Measurements from ENCODE around the gene BCL2A1. TPM values are rescaled to one million over a fixed set of nuclear protein-coding genes. Genes with fewer than 3 reads are reported as not detected.

Gene BCL2A1
- total and polyA plus RNA-seq, 2 of the 4 experiments (the other 2 are of a cell fraction): 2.3 to 4.5 TPM

DNA sequence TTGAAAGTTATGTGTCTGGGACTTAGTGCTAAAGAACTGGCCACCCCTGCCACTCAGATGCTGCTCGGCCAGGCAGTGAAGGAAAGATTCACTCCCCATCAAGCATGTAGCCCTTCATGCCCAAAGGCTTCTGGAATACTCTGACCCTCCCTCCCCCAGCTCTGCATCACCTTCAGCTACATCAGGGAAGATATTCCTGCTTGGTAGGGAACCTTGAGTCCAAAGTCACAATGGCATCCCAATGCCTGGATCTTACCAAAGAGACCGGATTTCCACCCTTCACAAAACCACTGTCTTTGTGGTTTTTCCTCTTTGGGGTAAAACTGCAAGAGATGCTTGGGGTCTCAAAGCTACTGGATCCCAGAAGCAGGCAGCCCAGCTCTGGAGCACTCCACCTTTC lies 18.2 kb upstream of the BCL2A1 start:
- Histone ChIP-seq H2BK120ac (ENCODE audit: low read depth, low read length) (no peak overlapping the region), H3K4ac (ENCODE audit: low read depth, low read length) (no peak overlapping the region), H4K8ac (ENCODE audit: low read depth in 2 of 2, low read length in 2 of 2) (no peak overlapping the region), H3K4me2 (ENCODE audit: low read depth, low read length) (no peak overlapping the region), H3K79me1 (ENCODE audit: low read depth in 1 of 2, low read length in 2 of 2) (no peaks in the 10 kb centered on the region), H3K27ac (ENCODE audit: insufficient read depth, low read length) (no peak overlapping the region), H3K23ac (ENCODE audit: low read depth, low read length) (no peak overlapping the region), H3K56ac (ENCODE audit: extremely low read depth, insufficient read depth, low read length) (no peak overlapping the region), H3K4me3 (ENCODE audit: insufficient read depth, low read depth, low read length) (no peak overlapping the region), H4K5ac (ENCODE audit: low read depth, low read length) (no peak overlapping the region), H2AK9ac (replicated peaks; ENCODE audit: low read depth, low read length, poor library complexity) (no peak overlapping the region), H2BK20ac (ENCODE audit: low read depth, low read length) (no peak overlapping the region), H3K9me3 (ENCODE audit: control insufficient read depth, insufficient read depth, low read length) (no peaks in the 10 kb centered on the region), H3K4me1 (ENCODE audit: control insufficient read depth, insufficient read depth, low read length) (no peaks in the 10 kb centered on the region), H3K36me3 (ENCODE audit: control insufficient read depth, insufficient read depth, low read length) (no peaks in the 10 kb centered on the region), H2BK15ac (ENCODE audit: low read depth, low read length) (no peak overlapping the region), H4K20me1 (ENCODE audit: insufficient read depth, low read length) (no peaks in the 10 kb centered on the region), H2AFZ (replicated peaks; ENCODE audit: low read length, poor library complexity) (no peak overlapping the region), H3K9me1 (ENCODE audit: insufficient read depth, low read length) (no peaks in the 10 kb centered on the region), H3K9ac (ENCODE audit: low read depth, low read length) (no peak overlapping the region), H3K18ac (ENCODE audit: low read depth, low read length) (no peak overlapping the region), H4K91ac (ENCODE audit: insufficient read depth, low read depth, low read length) (no peak overlapping the region), H2AK5ac (ENCODE audit: low read depth, low read length) (no peak overlapping the region), H3K14ac (replicated peaks; ENCODE audit: low read depth, low read length) (no peak overlapping the region), H3K27me3 (ENCODE audit: control insufficient read depth, insufficient read depth, low read length) (no peaks in the 10 kb centered on the region; the same call in 1 of the 2 replicates), H2BK5ac (ENCODE audit: low read depth, low read length, poor library complexity, severe bottlenecking) (no peak overlapping the region)
- BruUV-seq (replicated peaks): no TSS peak
- no peak for ATAC-seq (ENCODE audit: low read depth)
- in situ Hi-C loops (cut with MboI; ENCODE audit: low sequenced_read_pairs) (loop anchor here (25.0 kb wide), 1 partner anchor 352 kb away; no protein-coding TSS in a partner anchor), dilution Hi-C loops (cut with HindIII; ENCODE audit: low sequenced_read_pairs, unreplicated experiment) (no loop called here), intact Hi-C loops (cut with micrococcal nuclease) (loop anchor here (5.0 kb wide), 1 partner anchor 597 kb away; no protein-coding TSS in a partner anchor)
- CTCF ChIA-PET: no interaction called here
- DNase-seq: no peak
- TF ChIP-seq RAD21 (IDR thresholded peaks at IDR 0.05; ENCODE audit: low read length): no peak
- no peak for TF ChIP-seq MAFK (IDR thresholded peaks at IDR 0.05; ENCODE audit: low read depth, low read length)
- no peak for TF ChIP-seq RCOR1 (IDR thresholded peaks at IDR 0.05; ENCODE audit: insufficient replicate concordance, low read length)
- no peak for TF ChIP-seq RFX5 (IDR thresholded peaks at IDR 0.05; ENCODE audit: low read depth, low read length)
- no peak for TF ChIP-seq CHD1 (IDR thresholded peaks at IDR 0.05; ENCODE audit: low read depth, low read length)
- no peak for TF ChIP-seq MAZ (IDR thresholded peaks at IDR 0.05; ENCODE audit: borderline replicate concordance, low read depth, low read length)
- TF ChIP-seq, protein P1, sequence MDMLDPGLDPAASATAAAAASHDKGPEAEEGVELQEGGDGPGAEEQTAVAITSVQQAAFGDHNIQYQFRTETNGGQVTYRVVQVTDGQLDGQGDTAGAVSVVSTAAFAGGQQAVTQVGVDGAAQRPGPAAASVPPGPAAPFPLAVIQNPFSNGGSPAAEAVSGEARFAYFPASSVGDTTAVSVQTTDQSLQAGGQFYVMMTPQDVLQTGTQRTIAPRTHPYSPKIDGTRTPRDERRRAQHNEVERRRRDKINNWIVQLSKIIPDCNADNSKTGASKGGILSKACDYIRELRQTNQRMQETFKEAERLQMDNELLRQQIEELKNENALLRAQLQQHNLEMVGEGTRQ (IDR thresholded peaks at IDR 0.05; ENCODE audit: low read depth, low read length): no peak
- TF ChIP-seq POLR2A (IDR thresholded peaks at IDR 0.05; ENCODE audit: low read depth, low read length): no peak
- TF ChIP-seq CEBPB (IDR thresholded peaks at IDR 0.05; ENCODE audit: low read depth, low read length): no peak
- no peak for TF ChIP-seq NFE2L2 (IDR thresholded peaks at IDR 0.05; ENCODE audit: low read depth, low read length)
- POLR2A ChIA-PET (ENCODE audit: unreplicated experiment): no interaction called here
- no CpG with 5 or more reads among the region's 2 CpGs for WGBS, 2 experiments (ENCODE audit: extremely low coverage in 2 of 2, insufficient read length in 1 of 2)

Data from IMR-90 (cell line).